Measurements from ENCODE around the gene MARK3. TPM values are rescaled to one million over a fixed set of nuclear protein-coding genes. Genes with fewer than 3 reads are reported as not detected.

MARK3 gene
- total and polyA plus RNA-seq, 2 of the 4 experiments (the other 2 are of a cell fraction), result 78.5 to 80.5 TPM

- no peak for TF ChIP-seq SMC3 (IDR thresholded peaks at IDR 0.05; ENCODE audit: low read depth, low read length)
Observed at GRCh38 chr14:103532216-103533136, 147.3 kb downstream of the MARK3 start (continued).

- Histone ChIP-seq H4K8ac (ENCODE audit: low read depth in 2 of 2, low read length in 2 of 2) (no peak overlapping the region), H2BK15ac (ENCODE audit: low read depth, low read length) (no peak overlapping the region), H3K9me3 (ENCODE audit: control insufficient read depth, insufficient read depth, low read length) (no peaks in the 10 kb centered on the region), H3K4me2 (ENCODE audit: low read depth, low read length) (no peak overlapping the region), H3K27ac (ENCODE audit: insufficient read depth, low read length) (no peak overlapping the region), H4K5ac (ENCODE audit: low read depth, low read length) (no peak overlapping the region), H3K9me1 (ENCODE audit: insufficient read depth, low read length) (peaks cover 10% of the 10 kb centered on the region), H2AFZ (replicated peaks; ENCODE audit: low read length, poor library complexity) (no peak overlapping the region), H3K4me1 (ENCODE audit: control insufficient read depth, insufficient read depth, low read length) (peaks cover 9% of the 10 kb centered on the region), H3K23ac (ENCODE audit: low read depth, low read length) (no peak overlapping the region), H3K4ac (ENCODE audit: low read depth, low read length) (no peak overlapping the region), H3K4me3 (ENCODE audit: insufficient read depth, low read depth, low read length) (no peak overlapping the region), H3K14ac (replicated peaks; ENCODE audit: low read depth, low read length) (no peak overlapping the region), H2BK120ac (ENCODE audit: low read depth, low read length) (no peak overlapping the region), H2BK20ac (ENCODE audit: low read depth, low read length) (no peak overlapping the region), H2BK5ac (ENCODE audit: low read depth, low read length, poor library complexity, severe bottlenecking) (no peak overlapping the region), H4K20me1 (ENCODE audit: insufficient read depth, low read length) (peaks cover 26% of the 10 kb centered on the region), H3K79me1 (ENCODE audit: low read depth in 1 of 2, low read length in 2 of 2) (peaks cover 0 to 39% of the 10 kb centered on the region in 2 experiments; a peak in 3 of 4 replicates), H2AK9ac (replicated peaks; ENCODE audit: low read depth, low read length, poor library complexity) (no peak overlapping the region), H3K27me3 (ENCODE audit: control insufficient read depth, insufficient read depth, low read length) (no peaks in the 10 kb centered on the region), H3K9ac (ENCODE audit: low read depth, low read length) (no peak overlapping the region), H4K91ac (ENCODE audit: insufficient read depth, low read depth, low read length) (no peak overlapping the region), H3K56ac (ENCODE audit: extremely low read depth, insufficient read depth, low read length) (no peak overlapping the region), H2AK5ac (ENCODE audit: low read depth, low read length) (no peak overlapping the region), H3K36me3 (ENCODE audit: control insufficient read depth, insufficient read depth, low read length) (peaks cover 12% of the 10 kb centered on the region; the same call in 1 of the 2 replicates), H3K18ac (ENCODE audit: low read depth, low read length) (no peak overlapping the region)
- DNase-seq (no peak), ATAC-seq (ENCODE audit: low read depth) (no peak)
- no TSS peak for BruUV-seq (replicated peaks)
- POLR2A ChIA-PET (ENCODE audit: unreplicated experiment), result no interaction called here
- in situ Hi-C loops (cut with MboI; ENCODE audit: low sequenced_read_pairs), result no loop called here
- CTCF ChIA-PET, result no interaction called here
- intact Hi-C loops (cut with micrococcal nuclease), result no loop called here
- TF ChIP-seq RCOR1 (IDR thresholded peaks at IDR 0.05; ENCODE audit: insufficient replicate concordance, low read length) (no peak), ELK1 (IDR thresholded peaks at IDR 0.05; ENCODE audit: borderline replicate concordance, low read depth, low read length) (no peak), CEBPB (IDR thresholded peaks at IDR 0.05; ENCODE audit: low read depth, low read length) (no peak), BHLHE40 (IDR thresholded peaks at IDR 0.05; ENCODE audit: low read depth, low read length) (no peak), SMC3 (IDR thresholded peaks at IDR 0.05; ENCODE audit: low read depth, low read length) (no peak), CTCF (conservative IDR thresholded peaks at IDR 0.05; ENCODE audit: low read depth, low read length) (no peak), FOS (IDR thresholded peaks at IDR 0.05; ENCODE audit: low read depth, low read length) (no peak), RAD21 (IDR thresholded peaks at IDR 0.05; ENCODE audit: low read length) (no peak), NFE2L2 (IDR thresholded peaks at IDR 0.05; ENCODE audit: low read depth, low read length) (no peak)
- dilution Hi-C loops (cut with HindIII; ENCODE audit: low sequenced_read_pairs, unreplicated experiment), result no loop called here
- WGBS, 2 experiments (ENCODE audit: extremely low coverage in 2 of 2, insufficient read length in 1 of 2), result 100% methylated on average over 1 of the region's 23 CpGs; no CpG with 5 or more reads in 1 of the 2 experiments
Observed at GRCh38 chr14:103533137-103533998, 148.2 kb downstream of the MARK3 start.

Data from IMR-90 (cell line).